ENCODE results near the gene NLRP7. TPM values are rescaled to one million over a fixed set of nuclear protein-coding genes. Genes with fewer than 3 reads are reported as not detected.

The NLRP7 gene
- total RNA-seq = under 0.01 TPM in 1 of 2 replicates, not detected in the other

GRCh38 chr19:54947381-54947780, at the start of gene NLRP7:
NLRP7 (minus strand) TSS chr19:54947530.

GRCh38 chr19:54905803-54906511, 41.4 kb downstream of the NLRP7 start, which contains the start of gene NCR1:
NCR1 (plus strand) TSS chr19:54906148; CDS start chr19:54906188, 40 bp downstream.

GRCh38 chr19:54873990-54874389, 73.3 kb downstream of the NLRP7 start, which contains the start of gene FCAR:
FCAR (plus strand) TSS chr19:54874235; CDS start chr19:54874290, 55 bp downstream.

Small RNA genes lying within 50 kb of the gene (small RNA-seq; reads per million reads assigned to genes)
- not detected for gene AC011476.8

Other genes starting within 250 kb of the NLRP7 start
- not detected in 2 replicates for gene KIR3DL3, start 223.1 kb downstream of the NLRP7 start, total RNA-seq
- gene KIR2DL3, start 209.0 kb downstream of the NLRP7 start, total RNA-seq = not detected in 2 replicates
- not detected in 2 replicates for gene KIR2DL1, start 177.7 kb downstream of the NLRP7 start, total RNA-seq
- gene KIR2DL4, start 143.9 kb downstream of the NLRP7 start, total RNA-seq = not detected in 2 replicates
- not detected in 2 replicates for gene KIR3DL1, start 131.1 kb downstream of the NLRP7 start, total RNA-seq
- gene KIR2DS4, start 114.9 kb downstream of the NLRP7 start, total RNA-seq = not detected in 2 replicates
- not detected in 2 replicates for gene KIR3DL2, start 97.1 kb downstream of the NLRP7 start, total RNA-seq
- gene FCAR, start 73.3 kb downstream of the NLRP7 start, total RNA-seq = not detected in 2 replicates
- not detected in 2 replicates for gene NCR1, start 41.4 kb downstream of the NLRP7 start, total RNA-seq
- gene NLRP2, start 18.8 kb upstream of the NLRP7 start, total RNA-seq = 0.66 and 0.93 TPM in 2 replicates
- not detected in 2 replicates for gene GP6, start 90.7 kb upstream of the NLRP7 start, total RNA-seq
- 8.1 and 11.7 TPM in 2 replicates for gene RDH13, start 115.6 kb upstream of the NLRP7 start, total RNA-seq
- gene EPS8L1, start 128.3 kb upstream of the NLRP7 start, total RNA-seq = 6.3 and 10.5 TPM in 2 replicates
- 56.1 and 64.4 TPM in 2 replicates for gene PPP1R12C, start 170.1 kb upstream of the NLRP7 start, total RNA-seq
- 1.0 and 2.9 TPM in 2 replicates for gene TNNT1, start 201.7 kb upstream of the NLRP7 start, total RNA-seq
- not detected in 2 replicates for gene TNNI3, start 210.2 kb upstream of the NLRP7 start, total RNA-seq
- gene DNAAF3, start 219.1 kb upstream of the NLRP7 start, total RNA-seq = 0.27 and 0.29 TPM in 2 replicates
- gene SYT5, start 232.8 kb upstream of the NLRP7 start, total RNA-seq = 0.07 TPM in 1 of 2 replicates, not detected in the other